HG02970 (cell line): ENCODE results near the gene MAB21L4.

ENCODE experiments used
- ATAC-seq: cut with Tn5 transposase; IDR thresholded peaks from one replicate; pipeline ENCODE4 v1.9.1; 2021; ENCODE audit warnings: mild to moderate bottlenecking, moderate library complexity, moderate number of reproducible peaks; ENCODE audit not compliant: unreplicated experiment, low FRiP score

Gene MAB21L4

GRCh38 chr2:240869109-240869955, 26.6 kb downstream of the MAB21L4 start:
- ATAC-seq = no peak

- ATAC-seq = no peak
Measured at GRCh38 chr2:240868286-240869108, 27.5 kb downstream of the MAB21L4 start, which contains the start of gene AGXT. Gene AGXT, plus strand, starts transcription at chr2:240868824. Its CDS starts 42 bp downstream, at chr2:240868866.

- no peak for ATAC-seq
Measured at GRCh38 chr2:240865391-240865790, 30.6 kb downstream of the MAB21L4 start.

GRCh38 chr2:240864475-240864874, 31.5 kb downstream of the MAB21L4 start:
- ATAC-seq = no peak

- ATAC-seq = no peak
Measured at GRCh38 chr2:240861547-240861946, 34.4 kb downstream of the MAB21L4 start.

- no peak for ATAC-seq
Measured at GRCh38 chr2:240858871-240859270, 37.1 kb downstream of the MAB21L4 start.

GRCh38 chr2:240858321-240858720, 37.6 kb downstream of the MAB21L4 start:
- no peak for ATAC-seq

- no peak for ATAC-seq
Measured at GRCh38 chr2:240857039-240858008, 38.6 kb downstream of the MAB21L4 start.

GRCh38 chr2:240856151-240856980, 39.6 kb downstream of the MAB21L4 start:
- no peak for ATAC-seq

- no peak for ATAC-seq
Measured at GRCh38 chr2:240855670-240856069, 40.3 kb downstream of the MAB21L4 start.

GRCh38 chr2:240852671-240853314, 43.2 kb downstream of the MAB21L4 start:
- ATAC-seq = no peak

- no peak for ATAC-seq
Measured at GRCh38 chr2:240851078-240851991, 44.6 kb downstream of the MAB21L4 start.

GRCh38 chr2:240850756-240851077, 45.2 kb downstream of the MAB21L4 start:
- no peak for ATAC-seq

GRCh38 chr2:240850026-240850425, 45.9 kb downstream of the MAB21L4 start:
- no peak for ATAC-seq

- no peak for ATAC-seq
Measured at GRCh38 chr2:240848900-240849680, 46.9 kb downstream of the MAB21L4 start.

- ATAC-seq = no peak
Measured at GRCh38 chr2:240847817-240848216, 48.1 kb downstream of the MAB21L4 start.

- ATAC-seq = no peak
Measured at GRCh38 chr2:240846873-240847595, 48.9 kb downstream of the MAB21L4 start.
